ENCODE data around the gene ATP2A2.

Gene ATP2A2

GRCh38 chr12:110365489-110366320, 84.7 kb downstream of the ATP2A2 start:
- H3K4me3 ChIP-seq (ENCODE audit: low read length): no peak overlapping the region
- no peak for DNase-seq (ENCODE audit: low read depth)
- no peak for TF ChIP-seq CTCF (IDR thresholded peaks at IDR 0.05; ENCODE audit: insufficient read depth, low read depth, low read length, missing control alignments)

- TF ChIP-seq CTCF (IDR thresholded peaks at IDR 0.05; ENCODE audit: insufficient read depth, low read depth, low read length, missing control alignments): no peak
- no peak for DNase-seq (ENCODE audit: low read depth)
- H3K4me3 ChIP-seq (ENCODE audit: low read length): no peak overlapping the region
Measured at GRCh38 chr12:110366321-110367142, 85.5 kb downstream of the ATP2A2 start.

GRCh38 chr12:110367181-110367864, 86.3 kb downstream of the ATP2A2 start:
- no peak overlapping the region for H3K4me3 ChIP-seq (ENCODE audit: low read length)
- no peak for TF ChIP-seq CTCF (IDR thresholded peaks at IDR 0.05; ENCODE audit: insufficient read depth, low read depth, low read length, missing control alignments)
- DNase-seq (ENCODE audit: low read depth): no peak

- TF ChIP-seq CTCF (IDR thresholded peaks at IDR 0.05; ENCODE audit: insufficient read depth, low read depth, low read length, missing control alignments): no peak
- H3K4me3 ChIP-seq (ENCODE audit: low read length): no peak overlapping the region
- DNase-seq (ENCODE audit: low read depth): no peak
Measured at GRCh38 chr12:110369992-110370391, 88.9 kb downstream of the ATP2A2 start.

- no peak overlapping the region for H3K4me3 ChIP-seq (ENCODE audit: low read length)
- peak; percentile 97 for DNase-seq (ENCODE audit: low read depth)
- TF ChIP-seq CTCF (IDR thresholded peaks at IDR 0.05; ENCODE audit: insufficient read depth, low read depth, low read length, missing control alignments): no peak
Measured at GRCh38 chr12:110370732-110371231, 89.7 kb downstream of the ATP2A2 start.

GRCh38 chr12:110371408-110372055, 90.5 kb downstream of the ATP2A2 start:
- no peak for TF ChIP-seq CTCF (IDR thresholded peaks at IDR 0.05; ENCODE audit: insufficient read depth, low read depth, low read length, missing control alignments)
- no peak overlapping the region for H3K4me3 ChIP-seq (ENCODE audit: low read length)
- no peak for DNase-seq (ENCODE audit: low read depth)
